Stimulated activated CD4-positive, alpha-beta T cell treated with anti-CD3 and anti-CD28 coated beads, Interleukin-4, amount 100 ng/mL, for 48 hours (primary cell): Measurements from ENCODE around the gene CIAO2A.
"Not testable (repeated sequence)": the region's sequence is repeated elsewhere in the genome, so short reads cannot be mapped to it uniquely, and the experiment has no call there.

ENCODE experiments used
- DNase-seq, 2 donors: peaks; one replicate each; pipeline ENCODE4 v3.0.0-alpha.2; 2020; ENCODE audit warnings: low read depth in 2 of 2

The CIAO2A gene

DNA sequence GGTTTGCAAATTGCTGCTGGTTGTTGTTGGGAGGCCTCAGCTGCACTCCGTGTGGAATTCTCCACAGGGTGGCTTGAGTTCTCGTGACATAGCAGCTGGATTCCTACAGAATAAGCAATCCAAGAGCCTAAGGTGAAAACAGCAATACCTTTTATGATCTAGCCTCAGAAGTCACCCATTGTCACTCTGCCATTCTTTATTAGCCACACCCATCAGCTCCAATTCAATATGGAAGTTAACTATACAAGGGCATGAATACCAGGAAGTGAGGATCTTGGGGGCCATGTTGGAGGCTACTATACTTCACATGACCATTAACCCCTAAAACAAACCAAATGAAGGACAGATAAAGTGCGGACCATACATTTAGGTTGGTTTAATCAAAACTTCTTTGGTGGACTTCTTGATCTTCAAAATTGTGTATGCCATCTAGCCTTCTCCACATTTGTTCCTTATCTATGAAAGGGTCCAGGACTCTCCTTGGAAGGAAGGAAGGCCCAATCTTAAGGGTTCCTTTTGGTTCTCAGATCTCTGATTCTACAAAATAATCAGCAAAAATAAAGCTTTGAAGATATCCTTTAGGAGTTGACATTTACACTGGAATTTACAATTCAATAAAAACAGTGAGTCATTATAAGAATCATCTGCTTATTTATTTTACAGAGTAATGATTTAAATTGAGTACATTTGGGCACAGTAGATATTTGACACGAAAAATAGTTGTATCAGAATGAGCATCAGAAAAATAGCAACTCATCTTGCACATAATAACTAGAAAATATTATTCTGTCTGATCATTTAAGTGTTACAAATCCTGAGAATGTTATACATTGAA, 21.5 kb downstream of the CIAO2A start:
- no peak for DNase-seq

DNA sequence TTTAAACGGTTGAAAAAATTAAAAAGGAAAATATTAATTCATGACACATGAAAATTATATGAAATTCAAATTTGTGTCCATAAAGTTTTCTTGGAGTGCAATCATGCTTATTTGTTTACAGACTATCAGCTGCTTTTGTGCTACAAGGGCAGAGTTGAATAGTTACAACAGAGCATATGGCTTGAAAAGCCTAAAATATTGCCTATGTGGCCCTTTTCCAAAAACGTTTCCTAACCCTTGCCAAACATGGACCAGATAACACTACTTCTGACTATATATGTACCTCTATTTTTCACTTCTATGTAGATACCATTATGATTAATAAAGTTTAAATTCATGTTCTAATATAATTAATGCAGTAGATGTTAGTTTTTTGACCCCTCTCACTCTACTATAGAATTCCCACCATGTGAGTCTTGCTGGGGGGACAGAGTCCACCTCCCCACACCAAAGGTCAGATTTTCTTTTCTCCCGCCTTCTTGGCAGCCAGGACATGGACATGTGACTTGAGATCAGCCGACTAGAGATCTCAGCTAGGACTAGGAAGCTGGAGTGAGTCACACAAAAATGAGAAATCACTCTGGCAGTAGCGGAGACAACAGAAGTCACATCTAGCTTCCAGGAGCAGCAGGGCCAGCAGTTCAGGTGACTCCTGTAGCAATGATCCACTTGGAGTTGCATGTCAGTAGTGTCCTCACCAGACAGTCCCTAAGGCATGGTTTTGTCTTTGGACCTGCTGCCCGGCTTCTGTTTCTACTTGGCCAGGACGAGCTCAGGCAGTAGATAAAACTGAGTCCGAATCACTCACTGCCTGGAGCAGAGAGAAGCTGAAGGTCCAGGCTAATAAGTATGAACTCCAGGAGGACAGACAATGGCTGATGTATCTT, 22.4 kb downstream of the CIAO2A start:
- no peak for DNase-seq

DNA sequence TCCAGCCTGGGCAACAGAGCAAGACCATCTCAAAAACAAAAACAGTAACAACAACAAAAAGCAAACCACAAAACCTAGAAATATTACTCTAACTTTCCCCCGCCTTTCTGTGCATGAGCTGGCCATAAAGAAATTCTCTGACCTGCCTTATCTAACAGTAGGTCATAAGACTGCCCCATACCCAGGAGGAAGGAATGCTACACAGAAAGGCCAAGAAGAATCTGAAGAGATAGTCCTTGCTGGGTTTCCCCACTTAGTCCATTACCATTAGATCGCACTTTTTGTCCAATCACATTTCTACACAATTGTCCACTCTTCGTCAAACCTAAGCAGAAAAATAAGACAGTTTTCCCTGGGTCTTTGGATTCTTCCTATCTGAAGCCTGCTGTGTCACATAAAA, 23.5 kb downstream of the CIAO2A start:
- no peak for DNase-seq

DNA sequence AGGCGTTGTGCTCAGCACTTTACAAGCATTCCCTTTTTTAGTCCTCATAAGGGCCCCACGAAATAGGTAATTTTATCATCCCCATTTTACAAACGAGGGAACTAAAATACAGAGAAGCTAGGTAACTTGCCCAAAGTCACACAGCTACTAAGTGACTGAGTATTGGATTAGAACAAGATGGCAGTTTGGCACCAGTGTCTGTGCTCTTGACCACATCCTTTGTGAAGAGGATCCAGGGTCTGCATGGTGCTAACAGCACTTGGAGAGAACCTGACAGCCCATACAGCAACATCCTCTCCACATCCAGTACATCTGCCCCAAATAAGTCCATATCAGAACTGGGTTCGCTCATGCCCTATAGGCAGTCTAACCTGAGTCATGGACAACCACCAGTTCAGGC, 25.5 kb downstream of the CIAO2A start:
- DNase-seq = no peak

DNA sequence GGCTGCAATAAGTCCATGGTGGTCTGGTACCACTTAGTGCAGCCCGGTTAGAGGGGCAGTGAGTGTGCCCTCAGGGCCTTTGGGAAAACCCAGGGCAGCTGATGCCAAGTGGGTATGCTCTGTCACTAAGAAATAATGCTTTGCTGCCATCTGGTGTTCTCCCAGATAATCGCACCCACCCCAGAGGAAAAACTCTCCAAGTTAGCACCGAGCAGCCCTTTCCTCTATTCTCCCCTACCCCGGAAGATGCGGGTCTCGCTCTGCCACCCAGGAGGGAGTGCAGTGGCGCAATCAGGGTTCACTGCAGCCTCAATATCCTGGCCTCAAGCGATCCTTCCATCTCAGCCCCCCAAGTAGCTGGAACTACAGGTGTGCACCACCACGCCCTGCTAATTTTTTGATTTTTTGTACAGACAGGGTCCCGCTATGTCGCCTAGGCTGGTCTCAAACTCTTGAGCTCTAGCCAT, 26.0 kb downstream of the CIAO2A start:
- DNase-seq = peak; percentile 46 to 59

DNA sequence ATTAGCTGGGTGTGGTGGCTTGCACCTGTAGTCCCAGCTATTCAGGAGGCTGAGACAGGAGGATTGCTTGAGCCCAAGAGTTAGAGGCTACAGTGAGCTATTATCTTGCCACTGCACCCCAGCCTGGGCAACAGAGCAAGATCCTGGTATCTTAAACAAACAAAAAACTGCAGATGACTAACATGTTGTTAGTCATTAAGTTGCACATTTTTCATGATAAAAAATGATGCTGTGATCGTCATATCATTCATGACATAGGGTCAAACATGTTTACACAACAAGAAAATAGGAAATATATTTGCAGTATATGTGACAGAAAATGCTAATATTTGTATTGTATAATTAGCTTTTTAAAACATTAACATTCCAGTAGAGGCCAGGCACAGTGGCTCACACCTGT, 27.2 kb downstream of the CIAO2A start:
- DNase-seq = no peak

DNA sequence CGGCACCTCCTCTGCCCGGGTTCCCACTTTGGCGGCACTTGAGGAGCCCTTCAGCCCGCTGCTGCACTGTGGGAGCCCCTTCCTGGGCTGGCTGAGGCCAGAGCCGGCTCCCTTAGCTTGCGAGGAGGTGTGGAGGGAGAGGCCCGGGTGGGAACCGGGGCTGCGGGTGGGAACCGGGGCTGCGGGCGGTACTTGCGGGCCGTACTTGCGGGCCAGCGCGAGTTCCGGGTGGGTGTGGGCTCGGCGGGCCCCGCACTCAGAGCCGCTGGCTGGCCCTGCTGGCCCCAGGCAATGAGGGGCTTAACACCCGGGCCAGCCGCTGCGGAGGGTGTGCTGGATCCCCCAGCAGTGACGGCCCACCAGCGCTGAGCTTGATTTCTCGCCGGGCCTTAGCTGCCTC, 32.9 kb downstream of the CIAO2A start:
- DNase-seq = no peak

DNA sequence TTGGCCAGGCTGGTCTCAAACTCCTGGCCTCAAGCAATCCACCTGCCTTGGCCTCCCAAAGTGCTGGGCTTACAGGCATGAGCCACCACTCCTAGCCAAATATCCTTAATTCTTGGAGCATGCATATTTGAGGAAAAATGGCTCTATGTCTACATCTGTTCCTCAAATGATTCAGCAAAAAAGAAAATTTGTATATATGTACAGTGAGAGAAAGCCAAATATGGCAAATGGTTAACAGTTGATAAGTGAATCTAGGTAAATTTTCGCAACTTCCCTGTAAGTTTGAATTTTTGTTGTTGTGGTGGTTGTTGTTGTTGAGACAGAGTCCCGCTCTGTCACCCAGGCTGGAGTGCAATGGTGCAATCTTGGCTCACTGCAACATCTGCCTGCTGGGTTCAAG, 34.5 kb downstream of the CIAO2A start:
- DNase-seq = not testable (repeated sequence)

DNA sequence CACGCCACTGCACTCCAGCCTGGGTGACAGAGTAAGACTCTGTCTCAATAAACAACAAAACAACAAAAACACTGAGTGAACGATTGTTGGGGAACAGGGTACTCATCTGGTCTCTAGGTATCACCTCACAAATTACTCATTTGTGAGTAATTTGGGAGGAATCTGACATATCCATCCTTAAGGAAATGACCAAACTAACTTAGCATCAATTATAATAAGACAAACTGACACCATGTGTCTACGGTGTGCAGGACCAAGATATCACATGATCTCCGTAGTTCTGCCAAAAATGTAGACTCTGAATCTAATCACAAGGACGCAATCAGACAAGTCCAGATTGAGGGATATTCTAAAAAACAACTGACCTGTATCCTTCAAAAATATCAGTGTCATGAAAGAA, 35.4 kb downstream of the CIAO2A start:
- DNase-seq = no peak

DNA sequence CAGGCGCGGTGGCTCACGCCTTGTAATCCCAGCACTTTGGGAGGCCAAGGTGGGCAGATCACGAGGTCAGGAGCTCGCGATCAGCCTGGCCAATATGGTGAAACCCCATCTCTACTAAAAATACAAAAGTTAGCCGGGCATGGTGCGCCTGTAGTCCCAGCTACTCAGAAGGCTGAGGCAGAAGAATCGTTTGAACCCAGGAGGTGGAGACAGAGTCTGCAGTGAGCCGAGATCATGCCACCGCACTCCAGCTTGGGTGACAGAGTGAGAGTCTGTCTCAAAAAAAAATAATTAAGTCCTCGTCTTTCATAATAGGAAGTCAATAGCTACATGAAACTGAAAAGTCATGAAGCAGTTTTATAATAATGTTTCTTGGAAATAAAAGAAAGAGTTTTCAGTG, 40.0 kb downstream of the CIAO2A start:
- DNase-seq = not testable (repeated sequence)

DNA sequence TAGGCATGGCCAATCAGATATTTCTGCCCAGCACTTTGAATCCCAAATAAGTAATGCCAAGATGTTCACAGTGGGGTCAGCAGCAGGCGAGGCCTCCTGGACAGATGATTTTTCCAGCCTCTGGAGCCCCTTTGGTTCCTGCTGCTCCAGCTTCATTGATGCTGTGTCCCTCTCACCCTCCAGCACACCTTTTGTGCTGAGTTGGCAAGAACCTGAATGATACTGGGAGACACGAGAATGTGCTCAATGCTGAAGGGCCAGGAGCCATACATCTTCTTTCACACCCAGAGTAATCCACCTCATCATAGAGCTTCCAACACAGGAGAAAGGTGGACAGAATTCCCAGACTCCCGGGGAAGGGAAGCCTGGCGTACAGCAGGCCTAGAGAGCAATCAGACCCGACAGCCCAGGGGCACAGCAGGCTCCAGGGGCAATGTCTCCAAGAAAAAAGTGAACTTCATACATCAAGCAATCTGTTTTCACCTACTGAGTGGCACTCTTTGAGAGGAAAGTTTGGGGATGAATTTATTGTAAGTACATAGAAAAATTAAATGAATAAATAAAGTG, 40.6 kb downstream of the CIAO2A start:
- no peak for DNase-seq

DNA sequence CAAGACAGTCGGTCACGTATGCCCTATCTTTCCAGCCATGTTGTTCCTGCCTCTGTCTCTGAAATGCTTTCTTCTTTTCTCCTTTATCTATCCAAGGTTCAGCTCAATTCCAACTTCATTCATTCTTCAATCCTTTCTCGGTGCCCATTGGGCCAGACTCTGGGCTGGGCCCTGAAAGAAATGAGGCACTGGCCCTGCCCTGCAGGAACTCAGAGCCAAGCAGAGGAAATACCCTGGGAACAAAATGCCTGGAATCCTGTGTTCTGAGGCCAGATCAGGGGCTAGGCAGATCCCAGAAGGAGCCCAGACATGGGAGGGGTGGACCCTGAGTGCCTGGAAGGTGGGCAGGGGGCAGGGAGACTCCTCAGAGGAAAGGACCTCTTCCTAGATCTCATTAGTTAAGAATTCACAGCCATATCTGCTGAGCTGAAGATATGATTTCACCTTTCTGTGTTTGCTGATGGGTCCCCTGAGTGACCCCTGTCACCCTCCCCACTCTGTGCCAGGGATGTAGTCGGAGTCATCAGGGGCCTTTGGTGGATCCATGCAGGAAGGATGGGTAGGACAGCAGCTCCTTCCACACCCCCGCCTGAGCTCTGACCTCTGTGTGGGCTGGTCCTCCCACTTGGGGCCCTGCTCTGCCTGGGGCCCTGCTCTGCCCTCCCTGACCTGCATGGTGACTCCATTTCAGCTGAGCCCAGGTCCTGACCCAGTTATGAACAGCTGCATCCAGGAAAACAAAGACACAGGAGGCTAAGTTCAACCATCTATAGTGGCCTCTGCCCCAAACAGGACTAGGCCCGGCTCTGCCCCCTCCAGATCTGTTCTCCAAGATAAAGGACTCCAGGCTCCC, 42.0 kb downstream of the CIAO2A start:
- DNase-seq = no peak

DNA sequence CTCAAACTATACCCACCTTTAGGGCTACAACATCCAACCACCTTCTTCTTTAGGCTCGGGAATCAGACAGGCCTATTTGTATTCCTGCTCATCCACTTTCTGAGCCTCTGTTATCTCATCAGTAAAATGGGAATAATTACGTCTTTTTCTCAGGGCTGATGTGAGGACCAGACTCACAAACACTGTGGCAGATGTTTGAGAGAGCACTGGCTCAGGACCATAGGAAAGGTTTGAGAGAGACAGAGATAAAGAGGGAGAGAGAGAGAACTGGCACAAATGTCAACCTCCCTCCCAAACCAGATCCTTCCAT, 42.6 kb downstream of the CIAO2A start:
- DNase-seq = no peak

DNA sequence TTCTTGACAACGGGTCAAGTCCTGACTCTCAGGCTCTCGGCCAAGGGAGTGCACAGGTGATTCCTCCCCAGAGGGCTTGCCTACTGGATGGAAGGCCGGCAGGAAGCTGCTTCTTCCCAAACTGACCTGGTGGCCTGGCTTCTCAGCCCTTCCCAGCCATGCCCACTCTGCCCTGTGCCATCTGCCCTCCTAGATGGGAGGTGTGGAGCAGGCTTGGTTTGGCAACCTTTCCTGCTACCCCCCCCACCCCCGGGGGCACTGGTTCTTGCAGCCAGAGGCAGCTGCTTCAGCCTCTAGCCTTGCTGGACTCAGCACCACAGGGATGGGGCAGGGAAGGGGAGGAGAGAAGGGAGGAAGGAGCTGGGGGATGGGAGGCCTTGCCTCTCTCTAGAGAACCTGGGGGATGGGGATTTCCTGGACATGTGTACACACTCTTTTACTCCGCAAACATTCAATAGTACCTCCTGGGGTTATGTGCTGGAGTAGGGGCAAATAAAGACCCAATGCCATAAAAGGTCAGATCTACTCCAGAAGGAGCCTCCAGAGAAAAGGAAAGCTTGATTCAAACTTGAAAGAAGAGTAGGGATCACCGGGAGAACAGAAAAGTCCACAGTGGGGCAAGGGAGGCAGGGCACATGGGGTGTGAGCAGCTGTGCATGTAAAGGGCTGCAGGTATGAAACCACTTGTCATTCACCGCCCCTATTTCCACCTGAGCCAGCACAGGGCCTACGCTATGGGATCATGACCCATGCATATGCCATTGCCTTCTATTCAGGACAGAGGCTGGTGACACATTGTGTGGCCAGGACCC, 43.2 kb downstream of the CIAO2A start:
- no peak for DNase-seq

DNA sequence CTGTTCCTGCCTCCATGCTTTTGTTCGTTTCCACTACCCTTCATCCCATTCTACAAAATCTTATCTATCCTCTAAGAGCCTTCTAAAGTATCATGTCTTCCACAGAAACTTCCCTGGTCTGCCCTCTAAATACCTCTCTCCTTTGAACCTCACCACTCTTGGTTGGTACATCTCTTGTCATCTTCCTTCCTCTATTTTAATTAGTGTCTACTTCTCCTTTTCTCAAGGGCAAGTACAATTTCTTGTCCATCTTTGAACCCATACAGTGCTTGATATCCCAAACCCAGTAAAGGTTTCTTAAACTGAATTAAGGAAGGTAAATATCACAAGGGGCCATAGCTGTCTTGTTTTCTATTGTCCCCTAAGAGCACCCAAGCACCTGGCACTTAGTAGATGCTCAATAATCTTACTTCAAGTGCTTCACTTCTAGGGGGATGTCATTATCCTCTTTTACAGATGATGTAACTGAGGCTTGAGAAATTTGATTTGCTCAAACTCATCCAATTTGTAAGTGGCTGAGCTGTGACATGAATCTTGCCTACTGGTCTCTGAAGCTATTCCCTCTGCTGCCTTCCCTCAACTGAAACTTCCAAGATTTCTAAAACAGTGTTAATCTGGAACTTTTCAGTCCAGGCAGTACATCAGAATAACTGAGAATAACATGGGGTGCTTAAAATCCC, 44.7 kb downstream of the CIAO2A start:
- no peak for DNase-seq

DNA sequence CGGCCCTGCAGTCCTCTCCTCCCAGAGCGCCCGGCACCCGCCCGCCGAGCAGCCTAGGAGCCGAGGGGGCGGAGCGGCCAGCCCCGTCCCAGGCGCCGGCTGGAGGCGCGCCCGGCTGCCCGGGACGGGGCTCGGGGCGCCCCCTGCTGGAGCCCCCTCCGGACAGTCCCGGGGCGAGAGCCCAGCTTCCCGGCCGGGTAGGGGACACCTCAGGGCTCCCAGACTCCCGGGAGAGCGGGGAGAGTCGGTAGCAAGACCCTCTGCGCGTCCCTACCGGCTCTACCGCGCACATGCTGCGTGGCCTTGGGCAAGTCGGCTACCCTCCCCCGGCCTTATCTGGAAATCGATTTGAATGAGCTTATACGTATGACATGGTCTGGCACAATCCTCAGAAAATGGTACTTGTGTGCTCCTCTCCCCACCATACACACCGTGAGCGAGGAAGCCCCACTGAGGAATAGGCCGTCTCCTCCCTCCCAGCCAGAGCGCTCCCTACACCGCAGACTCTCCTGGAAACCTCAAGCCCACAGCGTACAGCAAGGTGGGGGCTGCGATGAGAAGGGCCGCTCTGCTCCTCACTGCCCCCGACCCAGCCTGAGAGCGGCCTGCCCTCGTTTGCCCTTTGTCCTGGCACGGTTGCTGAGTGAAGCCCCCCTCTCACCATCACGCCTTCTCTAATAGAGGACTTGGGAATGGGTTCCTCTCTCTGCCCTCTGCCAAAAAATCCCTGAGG, 47.1 kb downstream of the CIAO2A start, which contains the start of gene DAPK2:
DAPK2 (minus strand) TSS at position 65 of the 733 bp plus-strand sequence. CDS start 6,224 bp downstream, outside the sequence.
- peak; percentile 52 to 62 for DNase-seq

DNA sequence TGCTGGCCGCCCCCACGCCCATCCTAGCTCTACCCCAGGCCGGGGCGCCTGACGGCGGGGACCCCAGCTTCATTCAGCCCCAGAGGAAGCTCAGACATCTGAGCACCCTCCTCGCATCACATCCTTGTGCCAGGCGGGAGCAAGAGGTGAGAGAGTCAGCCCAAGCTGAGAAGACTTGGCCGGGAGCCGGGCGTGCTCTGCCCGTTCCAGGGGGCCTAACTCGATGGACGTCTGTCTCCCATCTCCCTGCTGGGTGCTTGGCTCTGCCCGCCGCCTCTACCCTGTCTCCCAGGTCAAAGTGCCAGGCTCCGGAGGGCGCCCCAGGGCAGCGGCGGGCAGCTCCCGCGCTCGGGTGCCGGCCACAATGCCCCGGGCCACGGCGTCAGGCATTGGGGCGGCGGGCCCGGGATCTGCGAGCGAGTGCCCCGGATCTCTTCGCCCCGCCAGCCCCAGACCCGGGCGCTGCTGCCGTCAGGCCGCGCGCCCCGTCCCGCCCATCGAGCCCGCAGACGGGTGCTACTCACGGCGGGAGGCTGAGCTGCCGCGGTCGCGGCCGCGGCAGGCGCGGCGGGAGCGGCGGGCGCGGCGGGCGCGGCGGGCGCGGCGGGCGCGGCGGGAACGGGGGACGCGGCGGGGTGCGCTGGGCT, 47.7 kb downstream of the CIAO2A start:
- no peak for DNase-seq

DNA sequence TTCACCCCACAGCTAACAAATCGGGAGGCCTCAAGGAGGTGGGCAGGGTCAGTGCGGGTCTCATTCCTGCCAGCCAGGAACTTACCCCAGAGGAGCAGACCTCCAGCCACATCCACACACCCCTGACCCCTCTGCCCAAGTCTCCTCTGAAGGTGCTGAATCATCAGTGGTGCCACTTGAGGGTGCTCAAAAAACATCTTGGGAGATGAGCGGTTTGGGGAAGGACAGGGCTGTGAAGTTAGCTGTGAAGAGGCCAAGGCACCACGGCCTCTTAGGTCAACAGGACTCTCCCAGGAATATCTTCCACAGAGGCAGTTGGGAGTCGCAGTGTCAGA, 48.6 kb downstream of the CIAO2A start:
- no peak for DNase-seq
